ENCODE measurements around the gene GBP6.
"Not testable (repeated sequence)": the region's sequence is repeated elsewhere in the genome, so short reads cannot be mapped to it uniquely, and the experiment has no call there.

GBP6 gene

DNA sequence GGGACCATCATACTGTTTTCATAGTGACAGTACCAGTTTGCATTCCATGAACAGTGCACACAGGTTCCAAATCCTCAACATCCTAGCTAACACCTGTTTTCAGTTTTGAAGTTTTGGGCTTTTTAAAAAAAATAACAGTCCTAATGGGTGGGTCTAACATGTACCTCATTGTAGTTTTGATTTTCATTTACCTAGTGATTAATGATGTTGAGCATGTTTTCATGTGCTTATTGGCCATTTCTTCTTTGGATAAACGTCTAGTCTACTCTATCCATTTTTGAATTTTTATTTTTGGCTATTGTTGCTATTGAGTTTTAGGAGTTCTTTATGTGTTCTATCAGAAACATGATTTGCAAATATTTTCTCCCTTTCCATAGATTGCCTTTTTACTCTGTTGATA lies 3.4 kb downstream of the GBP6 start:
- FAIRE-seq (no peak), DNase-seq (ENCODE audit: insufficient read length, low spot score) (no peak)

DNA sequence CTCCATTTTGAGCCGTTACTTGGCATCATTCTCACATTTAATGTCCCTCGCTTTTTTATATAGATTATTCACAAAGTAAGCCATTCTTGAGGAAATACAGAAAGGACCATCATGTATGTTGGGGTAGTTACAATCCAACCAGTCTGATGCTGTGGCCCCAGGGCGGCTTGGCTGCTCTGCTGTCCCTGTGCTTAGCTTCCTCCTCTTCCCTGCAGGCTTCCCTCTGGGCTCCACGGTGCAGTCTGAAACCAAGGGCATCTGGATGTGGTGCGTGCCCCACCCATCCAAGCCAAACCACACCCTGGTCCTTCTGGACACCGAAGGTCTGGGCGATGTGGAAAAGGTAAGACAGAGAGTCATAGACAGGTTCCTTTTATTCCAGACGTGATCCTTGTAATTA lies 5.5 kb downstream of the GBP6 start:
- DNase-seq (ENCODE audit: insufficient read length, low spot score) (no peak), FAIRE-seq (no peak)

DNA sequence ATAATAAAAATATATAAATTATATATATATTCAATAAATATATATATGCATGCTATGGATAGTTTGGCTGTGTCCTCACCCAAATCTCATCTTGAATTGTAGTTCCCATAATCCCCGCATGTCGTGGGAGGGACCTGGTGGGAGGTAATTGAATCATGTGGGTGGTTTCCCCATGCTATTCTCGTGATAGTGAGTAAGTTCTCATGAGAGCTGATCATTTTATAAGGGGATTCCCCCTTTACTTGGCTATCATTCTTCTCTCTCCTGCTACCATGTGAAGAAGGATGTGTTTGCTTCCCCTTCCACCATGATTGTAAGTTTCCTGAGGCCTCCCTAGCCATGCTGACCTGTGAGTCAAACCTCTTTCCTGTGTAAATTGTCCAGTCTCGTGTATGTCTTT lies 10.0 kb downstream of the GBP6 start:
- DNase-seq (ENCODE audit: insufficient read length, low spot score); FAIRE-seq: not testable (repeated sequence)

DNA sequence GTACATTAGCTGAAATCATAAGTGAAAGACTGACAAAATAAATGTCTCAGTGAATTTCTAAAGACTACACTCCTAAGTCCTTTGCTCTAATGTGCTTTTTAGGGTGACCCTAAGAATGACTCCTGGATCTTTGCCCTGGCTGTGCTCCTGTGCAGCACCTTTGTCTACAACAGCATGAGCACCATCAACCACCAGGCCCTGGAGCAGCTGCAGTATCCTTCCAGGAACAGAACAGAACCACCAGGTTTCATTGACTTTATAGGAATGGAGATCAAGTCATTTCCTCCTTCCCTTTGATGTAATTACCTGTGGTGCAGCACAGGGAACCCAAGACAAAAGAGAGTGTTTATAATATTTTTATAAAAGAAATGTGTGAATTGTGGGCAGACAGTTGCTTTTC lies 14.1 kb downstream of the GBP6 start:
- DNase-seq (ENCODE audit: insufficient read length, low spot score) (no peak), FAIRE-seq (no peak)

DNA sequence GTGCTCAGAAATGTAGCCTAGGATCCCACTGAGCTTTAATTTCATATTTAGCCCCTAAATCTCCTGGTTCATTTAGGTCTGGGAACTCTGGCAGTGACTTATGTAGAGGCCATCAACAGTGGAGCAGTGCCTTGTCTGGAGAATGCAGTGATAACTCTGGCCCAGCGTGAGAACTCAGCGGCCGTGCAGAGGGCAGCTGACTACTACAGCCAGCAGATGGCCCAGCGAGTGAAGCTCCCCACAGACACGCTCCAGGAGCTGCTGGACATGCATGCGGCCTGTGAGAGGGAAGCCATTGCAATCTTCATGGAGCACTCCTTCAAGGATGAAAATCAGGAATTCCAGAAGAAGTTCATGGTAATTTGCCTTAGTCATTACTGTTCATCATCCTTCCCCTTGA lies 17.8 kb downstream of the GBP6 start:
- DNase-seq (ENCODE audit: insufficient read length, low spot score) (no peak), FAIRE-seq (no peak)

DNA sequence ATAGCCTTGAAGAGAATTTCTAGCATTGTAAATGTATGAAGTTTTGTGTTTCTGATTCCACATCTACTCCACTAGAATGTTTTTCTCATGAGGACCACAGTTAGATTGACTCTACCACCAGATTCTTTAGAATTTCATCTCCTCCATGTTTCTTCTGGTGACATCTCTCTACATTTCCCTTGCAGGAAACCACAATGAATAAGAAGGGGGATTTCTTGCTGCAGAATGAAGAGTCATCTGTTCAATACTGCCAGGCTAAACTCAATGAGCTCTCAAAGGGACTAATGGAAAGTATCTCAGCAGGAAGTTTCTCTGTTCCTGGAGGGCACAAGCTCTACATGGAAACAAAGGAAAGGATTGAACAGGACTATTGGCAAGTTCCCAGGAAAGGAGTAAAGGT lies 18.6 kb downstream of the GBP6 start:
- no peak for FAIRE-seq
- DNase-seq (ENCODE audit: insufficient read length, low spot score): no peak

DNA sequence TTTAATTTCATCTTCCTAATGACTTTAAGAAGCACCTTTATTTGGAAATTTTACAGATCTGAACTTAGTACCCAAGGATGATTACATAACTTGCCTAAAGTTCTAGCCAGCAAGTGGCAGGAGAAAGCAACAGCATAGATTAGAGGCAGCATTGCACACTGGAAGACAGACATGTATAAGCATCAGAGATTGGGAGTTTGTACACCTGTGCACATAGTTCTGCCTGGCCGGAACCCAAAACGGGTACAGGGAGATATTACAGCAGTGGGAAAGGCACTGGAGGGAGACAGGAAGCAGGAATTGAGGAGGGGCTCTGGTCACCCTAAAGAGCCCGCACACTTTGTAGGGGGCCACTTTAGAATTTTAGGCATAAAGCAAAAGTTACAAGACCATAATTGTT lies 19.3 kb downstream of the GBP6 start:
- FAIRE-seq (no peak), DNase-seq (ENCODE audit: insufficient read length, low spot score) (no peak)

DNA sequence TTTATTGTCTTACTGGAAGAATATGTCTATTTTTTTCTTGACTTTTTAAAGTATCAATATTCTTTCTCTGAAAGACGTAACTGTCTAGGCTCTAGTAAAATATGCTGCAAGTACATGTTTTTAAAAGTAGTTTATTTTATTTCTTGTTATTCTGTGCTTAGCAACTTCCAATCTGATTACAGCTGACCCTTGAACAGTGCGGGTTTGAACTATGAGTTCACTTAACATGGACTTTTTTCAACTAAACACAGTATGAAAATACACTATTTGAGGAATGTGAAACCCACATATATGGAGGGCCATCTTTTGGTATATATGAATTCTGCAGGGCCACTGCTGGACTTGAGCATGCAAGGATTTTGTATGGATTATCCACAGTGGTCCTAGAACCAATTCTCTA lies 26.8 kb downstream of the GBP6 start:
- FAIRE-seq (no peak), DNase-seq (ENCODE audit: insufficient read length, low spot score) (no peak)

DNA sequence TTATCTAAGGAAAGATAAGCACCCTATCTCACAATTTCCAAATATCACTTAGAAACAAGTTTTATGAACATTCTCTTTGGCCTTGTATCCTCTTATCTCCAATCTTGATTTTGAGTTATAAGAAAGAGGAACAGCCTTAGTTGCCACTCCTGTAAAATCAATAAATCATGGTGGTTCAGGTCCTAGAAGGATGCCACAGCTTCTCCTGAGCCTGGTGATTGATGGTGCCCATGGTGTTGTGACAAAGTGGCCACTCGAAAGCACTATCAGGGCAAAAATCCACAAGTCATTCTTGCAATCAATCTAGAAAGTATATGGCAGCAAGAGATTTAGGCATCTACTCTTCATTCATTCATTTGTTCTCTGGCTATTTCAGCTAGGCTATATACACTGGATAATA lies 27.8 kb downstream of the GBP6 start:
- FAIRE-seq: no peak
- no peak for DNase-seq (ENCODE audit: insufficient read length, low spot score)

DNA sequence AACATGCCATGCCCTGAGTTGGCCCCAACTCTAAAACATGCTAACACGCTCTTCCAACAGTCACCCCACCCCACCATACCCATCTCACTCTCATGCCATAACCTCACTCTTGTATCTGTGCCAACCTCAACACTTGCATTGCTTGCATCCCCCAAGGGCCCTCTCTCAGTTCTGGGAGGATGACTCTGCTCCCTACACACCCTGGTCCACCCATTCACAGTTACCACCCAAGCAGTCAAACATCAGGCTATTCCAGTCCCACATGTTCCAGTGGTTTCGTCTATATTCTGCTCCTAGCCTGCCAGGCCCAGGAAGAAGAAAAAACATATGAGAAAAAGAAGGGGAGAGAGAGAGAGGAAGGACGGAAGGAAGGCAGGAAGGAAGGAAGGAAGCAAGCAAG lies 31.0 kb downstream of the GBP6 start:
- FAIRE-seq (no peak), DNase-seq (ENCODE audit: insufficient read length, low spot score) (no peak)

DNA sequence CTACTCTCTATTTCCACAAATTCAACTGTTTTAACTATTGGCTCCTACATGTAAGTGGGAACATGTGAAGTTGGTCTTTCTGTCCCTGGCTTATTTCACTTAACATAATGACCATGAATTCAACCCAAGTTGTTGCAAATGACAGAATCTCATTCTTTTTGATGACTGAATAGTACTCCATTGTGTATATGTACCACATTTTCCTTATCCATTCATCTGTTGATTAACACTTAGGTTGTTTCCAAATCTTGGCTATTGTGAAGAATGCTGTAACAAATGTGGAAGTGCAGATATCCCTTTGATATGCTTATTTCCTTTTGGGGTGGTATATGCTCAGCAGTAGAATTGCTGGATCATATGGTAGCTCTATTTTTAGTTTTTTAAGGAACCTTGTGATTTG lies 33.0 kb downstream of the GBP6 start:
- DNase-seq (ENCODE audit: insufficient read length, low spot score): no peak
- FAIRE-seq: no peak

DNA sequence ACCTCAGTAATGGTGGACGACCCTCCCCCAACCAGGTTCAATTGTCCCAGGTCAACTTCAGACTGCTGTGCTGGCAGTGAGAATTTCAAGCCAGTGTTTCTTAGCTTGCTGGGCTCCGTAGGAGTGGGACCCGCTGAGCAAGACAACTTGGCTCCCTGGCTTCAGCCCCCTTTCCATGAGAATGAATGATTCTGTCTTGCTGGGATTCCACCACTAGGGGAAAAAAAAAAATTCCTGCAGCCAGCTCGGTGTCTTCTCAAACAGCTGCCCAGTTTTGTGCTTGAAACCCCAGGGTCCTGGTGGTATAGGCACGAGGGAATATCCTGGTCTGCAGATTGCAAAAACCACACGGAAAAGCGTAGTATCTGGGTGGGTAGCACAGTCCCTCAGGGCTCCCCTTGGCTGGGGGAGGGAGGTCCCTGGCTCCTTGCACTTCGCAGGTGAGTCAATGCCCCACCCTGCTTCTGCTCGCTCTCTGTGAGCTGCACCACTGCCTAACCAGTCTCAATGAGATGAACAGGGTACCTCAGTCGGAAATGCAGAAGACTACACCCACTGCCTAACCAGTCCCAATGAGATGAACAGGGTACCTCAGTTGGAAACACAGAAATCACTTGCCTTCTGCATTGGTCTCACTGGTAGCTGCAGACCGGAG lies 41.5 kb downstream of the GBP6 start:
- DNase-seq (ENCODE audit: insufficient read length, low spot score) (no peak), FAIRE-seq (no peak)

DNA sequence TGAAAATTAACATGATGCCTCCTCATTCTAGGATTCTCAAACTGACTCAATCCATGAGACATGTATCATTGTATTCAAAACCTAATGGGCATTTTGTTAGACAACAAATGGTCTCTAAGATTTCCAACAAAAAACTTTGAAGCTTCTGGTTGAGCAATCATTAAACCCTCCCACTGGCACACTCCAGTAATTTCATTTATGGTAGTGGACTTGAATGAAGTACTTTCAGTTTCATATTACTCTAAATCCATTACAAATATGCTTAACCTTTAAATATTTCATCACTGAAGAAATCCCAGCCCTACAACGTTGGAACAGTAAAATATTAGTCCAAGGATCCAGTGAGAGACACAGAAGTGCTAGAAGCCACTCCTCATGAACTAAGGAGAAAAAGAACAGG lies 43.5 kb downstream of the GBP6 start:
- DNase-seq (ENCODE audit: insufficient read length, low spot score) (no peak), FAIRE-seq (peak; percentile 84)

DNA sequence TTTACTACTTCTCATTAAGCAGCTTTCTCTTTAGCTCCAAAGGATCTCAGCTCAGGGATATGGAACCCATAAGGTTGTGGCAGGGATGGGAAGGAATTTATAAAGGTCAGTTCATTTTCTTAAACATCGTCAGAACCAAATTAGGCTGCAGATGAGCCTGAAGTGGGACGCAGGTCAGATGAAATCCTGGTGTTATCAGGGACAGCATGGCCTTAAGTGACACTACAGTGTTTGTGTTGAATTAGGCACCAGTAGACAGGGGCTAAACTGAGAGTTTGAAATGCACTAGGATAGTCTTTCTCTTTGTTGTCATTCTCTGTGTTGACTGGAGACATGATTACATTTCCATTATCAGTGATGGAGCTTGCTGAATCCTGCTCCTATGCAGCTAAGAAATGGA lies 43.9 kb downstream of the GBP6 start:
- FAIRE-seq; DNase-seq (ENCODE audit: insufficient read length, low spot score): not testable (repeated sequence)

DNA sequence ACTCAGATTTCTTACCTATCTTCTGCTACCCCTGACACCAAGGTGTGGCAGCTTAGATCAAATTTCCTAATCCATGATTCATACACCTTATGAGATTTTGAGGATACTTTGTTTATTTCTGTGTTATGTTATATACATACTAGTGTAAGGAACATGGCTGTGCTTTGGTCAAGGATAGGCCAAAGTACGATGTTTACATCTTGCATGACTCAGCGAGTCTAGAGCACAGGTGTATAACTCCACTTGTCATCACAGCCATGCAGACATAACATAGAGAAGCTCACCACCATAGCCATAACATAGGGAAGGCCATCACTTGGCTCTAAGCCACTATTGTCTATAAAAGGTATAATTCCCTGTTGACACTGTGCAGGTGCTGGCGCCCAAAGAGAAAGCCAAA lies 61.2 kb downstream of the GBP6 start:
- no peak for FAIRE-seq
- DNase-seq (ENCODE audit: insufficient read length, low spot score): no peak

DNA sequence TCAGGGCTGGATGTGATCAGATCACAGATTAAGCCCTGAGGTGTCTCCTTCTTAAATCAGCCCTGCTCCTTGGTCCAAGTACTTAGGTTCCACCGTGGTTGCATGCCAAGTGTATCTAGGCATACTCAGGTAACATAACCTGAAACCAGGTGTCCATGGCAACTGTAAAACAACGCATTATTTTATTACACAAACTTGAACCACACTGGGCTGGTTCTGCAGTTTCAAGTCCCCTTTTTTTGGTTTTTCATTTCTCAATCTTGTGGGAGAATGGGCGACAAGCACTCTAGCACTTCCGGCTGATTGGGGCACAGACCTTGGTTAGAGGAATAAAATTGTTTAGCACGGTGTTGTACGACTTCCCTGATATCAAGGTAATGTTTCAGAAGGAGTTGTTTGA lies 65.2 kb downstream of the GBP6 start:
- DNase-seq (ENCODE audit: insufficient read length, low spot score): no peak

DNA sequence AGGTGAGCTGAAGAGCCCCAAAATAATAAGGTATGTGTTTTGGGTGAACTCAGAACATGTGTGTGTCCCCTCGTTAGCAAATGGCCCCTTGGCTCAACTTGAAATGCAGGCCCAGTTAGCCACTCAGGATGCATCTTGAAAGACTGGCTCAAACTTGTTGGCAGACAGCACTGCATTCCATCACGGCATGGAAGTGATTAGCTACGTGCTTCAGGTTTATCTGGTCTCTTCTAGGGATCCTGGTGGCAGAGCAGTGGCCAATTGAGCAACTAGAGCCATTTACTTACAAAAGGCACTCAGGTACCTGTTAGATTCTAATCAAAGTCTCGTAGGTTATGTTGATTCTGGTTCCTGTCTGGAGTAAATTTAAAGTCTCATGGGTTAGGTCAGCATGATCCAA lies 65.8 kb downstream of the GBP6 start:
- DNase-seq (ENCODE audit: insufficient read length, low spot score); FAIRE-seq: not testable (repeated sequence)

More for the DNA sequence above, 65.2 kb downstream of the GBP6 start:
- FAIRE-seq: no peak

DNA sequence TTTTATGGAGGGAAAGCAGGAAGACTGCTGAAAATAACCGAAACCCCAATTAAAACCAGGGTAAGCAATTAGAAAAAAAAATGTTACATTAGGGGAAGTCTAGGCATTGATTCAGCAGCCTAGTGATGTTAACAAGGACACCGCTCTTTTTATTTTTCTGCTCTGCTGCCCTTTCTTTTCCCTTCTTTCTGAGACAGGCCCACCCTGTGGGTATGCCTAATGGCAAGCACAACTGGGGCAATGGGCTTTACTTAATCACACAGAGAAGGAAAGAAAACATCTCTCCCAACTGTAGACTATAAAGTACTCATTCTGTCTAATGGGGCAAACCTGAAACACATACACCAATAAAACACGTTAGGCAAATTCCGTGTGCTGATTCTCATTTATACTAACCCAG lies 69.6 kb downstream of the GBP6 start:
- FAIRE-seq (no peak), DNase-seq (ENCODE audit: insufficient read length, low spot score) (no peak)

DNA sequence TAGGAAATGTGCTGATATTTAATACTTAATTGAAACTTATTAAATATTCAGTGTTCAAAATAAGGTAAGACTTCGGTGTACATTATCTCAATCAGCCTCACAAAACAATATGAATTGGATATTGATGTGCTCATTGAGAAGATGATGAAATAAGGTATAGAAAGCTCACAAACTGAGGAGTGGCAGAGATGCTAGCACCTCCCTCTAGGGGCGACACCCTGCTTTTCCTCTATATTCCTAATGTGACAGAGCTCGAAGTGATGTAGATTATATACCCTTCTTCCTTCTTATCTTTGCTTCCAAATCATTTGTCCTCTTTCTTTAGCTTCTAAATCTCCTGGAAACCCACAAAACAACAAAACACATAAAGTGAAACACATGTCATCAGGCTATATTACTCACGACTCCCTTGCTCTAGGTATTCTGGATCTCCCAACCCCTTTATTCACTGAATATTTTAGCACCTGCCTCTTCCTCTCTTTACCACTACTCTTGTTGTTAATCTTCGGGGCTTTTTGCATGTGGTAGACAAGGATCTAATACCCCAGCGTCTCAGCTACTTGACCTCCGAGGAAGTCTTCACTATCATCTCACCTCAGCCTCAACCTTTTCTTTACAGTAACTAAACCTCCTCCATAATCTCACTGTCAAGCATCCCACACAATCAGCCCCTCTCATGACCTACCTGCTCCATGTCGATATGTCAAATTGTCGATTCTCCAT lies 70.4 kb downstream of the GBP6 start:
- FAIRE-seq; DNase-seq (ENCODE audit: insufficient read length, low spot score): not testable (repeated sequence)
